MM.1S (cell line): ENCODE results near the gene FGF14.
A peak's percentile ranks its signal among the peaks of the same experiment; 100 is the strongest.

Experiments
- DNase-seq: peaks from one replicate; pipeline ENCODE4 v3.0.0-alpha.2; 2015
- H2AFZ ChIP-seq: fragments of 300-600 bp; sonication (generic); 2 replicates; pipeline ENCODE4 v1.6.0; 2016; ENCODE audit warnings: antibody characterized with exemption, low read length
- H3F3A ChIP-seq: fragments of 300-600 bp; sonication (generic); 2 replicates; pipeline ENCODE4 v1.6.1; 2016; ENCODE audit warnings: mild to moderate bottlenecking, antibody characterized with exemption, low read length, moderate library complexity, mixed read lengths; ENCODE audit not compliant: insufficient read depth
- H3K27ac ChIP-seq: fragments of 300-600 bp; sonication (generic); 2 replicates; pipeline ENCODE4 v1.5.1; 2016; ENCODE audit warnings: mild to moderate bottlenecking, low read length
- H3K27me3 ChIP-seq: fragments of 300-600 bp; sonication (generic); replicated peaks from 2 replicates; pipeline ENCODE4 v1.6.0; 2016; ENCODE audit warnings: low read length; ENCODE audit not compliant: insufficient read depth
- H3K36me3 ChIP-seq: fragments of 300-600 bp; sonication (generic); replicated peaks from 2 replicates; pipeline ENCODE4 v1.6.1; 2016; ENCODE audit warnings: mild to moderate bottlenecking, low read length, mixed read lengths; ENCODE audit not compliant: insufficient read depth
- H3K4me1 ChIP-seq: fragments of 300-600 bp; sonication (generic); 2 replicates; pipeline ENCODE4 v1.6.1; 2016; ENCODE audit warnings: low read length, mixed read lengths
- H3K4me2 ChIP-seq: fragments of 300-600 bp; sonication (generic); 2 replicates; pipeline ENCODE4 v1.6.0; 2016; ENCODE audit warnings: low read depth, low read length
- H3K4me3 ChIP-seq: fragments of 300-600 bp; sonication (generic); 2 replicates; pipeline ENCODE4 v1.5.1; 2016; ENCODE audit warnings: low read length, mixed read lengths
- H3K79me2 ChIP-seq: fragments of 300-600 bp; sonication (generic); 2 replicates; pipeline ENCODE4 v1.6.1; 2016; ENCODE audit warnings: mixed run types, low read length, mixed read lengths
- H3K9ac ChIP-seq: fragments of 300-600 bp; sonication (generic); 2 replicates; pipeline ENCODE4 v1.6.1; 2016; ENCODE audit warnings: low read length, mixed read lengths
- H3K9me2 ChIP-seq: fragments of 300-600 bp; sonication (generic); replicated peaks from 2 replicates; pipeline ENCODE4 v1.6.1; 2016; ENCODE audit warnings: mild to moderate bottlenecking, low read length, mixed read lengths; ENCODE audit not compliant: insufficient read depth
- H3K9me3 ChIP-seq: fragments of 300-600 bp; sonication (generic); replicated peaks from 2 replicates; pipeline ENCODE4 v1.6.1; 2016; ENCODE audit warnings: mild to moderate bottlenecking, low read length, mixed read lengths; ENCODE audit not compliant: insufficient read depth
- H4K20me1 ChIP-seq: fragments of 300-600 bp; sonication (generic); 2 replicates; pipeline ENCODE4 v1.6.1; 2016; ENCODE audit warnings: mild to moderate bottlenecking, low read length, moderate library complexity, mixed read lengths; ENCODE audit not compliant: insufficient read depth
- CTCF ChIP-seq: fragments of 300-600 bp; sonication (generic); IDR thresholded peaks from 2 replicates; pipeline ENCODE4 v1.5.1; 2016; ENCODE audit warnings: antibody characterized with exemption, low read length, mixed read lengths
- EZH2 ChIP-seq: fragments of 300-600 bp; sonication (generic); optimal IDR thresholded peaks from 2 replicates; pipeline ENCODE3; 2017; ENCODE audit warnings: low read depth, mild to moderate bottlenecking, antibody characterized with exemption, low read length, mixed read lengths
- EZH2phosphoT487 ChIP-seq: fragments of 300-600 bp; sonication (generic); IDR thresholded peaks from 2 replicates; pipeline ENCODE4 v1.6.1; 2018; ENCODE audit warnings: antibody characterized with exemption, low read length

FGF14 gene

GRCh38 chr13:101717353-101717752, 684.5 kb downstream of the FGF14 start:
- H3K4me2 ChIP-seq, result no peak overlapping the region
- H3K36me3 ChIP-seq, result no peaks in the 10 kb centered on the region
- no peaks in the 10 kb centered on the region for H3K9me3 ChIP-seq

GRCh38 chr13:101714195-101714594, 687.7 kb downstream of the FGF14 start:
- H3K27ac ChIP-seq, result no peak overlapping the region
- DNase-seq, result no peak
- H2AFZ ChIP-seq, result no peak overlapping the region
- no peak for TF ChIP-seq EZH2
- no peak for TF ChIP-seq EZH2phosphoT487
- no peak for TF ChIP-seq CTCF
- H3K4me1 ChIP-seq, result peaks cover 14% of the 10 kb centered on the region; the same call in 1 of the 2 replicates
- no peak overlapping the region for H3K9ac ChIP-seq
- H3K9me2 ChIP-seq, result no peaks in the 10 kb centered on the region
- no peaks in the 10 kb centered on the region for H3K27me3 ChIP-seq
- H3K4me3 ChIP-seq, result no peak overlapping the region
- no peaks in the 10 kb centered on the region for H3K9me3 ChIP-seq
- H4K20me1 ChIP-seq, result no peaks in the 10 kb centered on the region
- H3K4me2 ChIP-seq, result no peak overlapping the region
- H3F3A ChIP-seq, result no peaks in the 10 kb centered on the region
- H3K79me2 ChIP-seq, result no peaks in the 10 kb centered on the region
- no peaks in the 10 kb centered on the region for H3K36me3 ChIP-seq

More at GRCh38 chr13:101717353-101717752, 684.5 kb downstream of the FGF14 start:
- Histone ChIP-seq H2AFZ (no peak overlapping the region), H3K27ac (no peak overlapping the region), H4K20me1 (no peaks in the 10 kb centered on the region), H3K9ac (no peak overlapping the region), H3K4me1 (peaks cover 4% of the 10 kb centered on the region; the same call in 1 of the 2 replicates), H3K79me2 (no peaks in the 10 kb centered on the region), H3K4me3 (no peak overlapping the region), H3K9me2 (no peaks in the 10 kb centered on the region), H3F3A (no peaks in the 10 kb centered on the region), H3K27me3 (no peaks in the 10 kb centered on the region)
- TF ChIP-seq CTCF (no peak), EZH2phosphoT487 (no peak), EZH2 (no peak)
- no peak for DNase-seq

GRCh38 chr13:101712026-101712348, 689.9 kb downstream of the FGF14 start:
- no peaks in the 10 kb centered on the region for H4K20me1 ChIP-seq
- no peaks in the 10 kb centered on the region for H3K27me3 ChIP-seq
- H3K36me3 ChIP-seq, result no peaks in the 10 kb centered on the region
- H3F3A ChIP-seq, result no peaks in the 10 kb centered on the region
- DNase-seq, result peak; percentile 56
- no peak overlapping the region for H2AFZ ChIP-seq
- TF ChIP-seq CTCF (no peak), EZH2phosphoT487 (no peak), EZH2 (no peak)
- H3K9me3 ChIP-seq, result no peaks in the 10 kb centered on the region
- no peak overlapping the region for H3K4me2 ChIP-seq
- peaks cover 14% of the 10 kb centered on the region; the same call in 1 of the 2 replicates for H3K4me1 ChIP-seq
- no peaks in the 10 kb centered on the region for H3K79me2 ChIP-seq
- H3K9me2 ChIP-seq, result no peaks in the 10 kb centered on the region
- no peak overlapping the region for H3K27ac ChIP-seq
- no peak overlapping the region for H3K4me3 ChIP-seq
- H3K9ac ChIP-seq, result no peak overlapping the region
